IMR-90 (cell line): ENCODE measurements around the gene RHOH. TPM values are rescaled to one million over a fixed set of nuclear protein-coding genes. Genes with fewer than 3 reads are reported as not detected.

Experiments
- ATAC-seq: fragments of 200-7000 bp; cut with Tn5 transposase; 2 replicates; pipeline ENCODE4 v1.9.1; 2020; ENCODE audit warnings: low read depth, mild to moderate bottlenecking, moderate library complexity
- BruUV-seq: library from RNA; stranded (reverse); fragments of 400-500 nt; replicated peaks from 2 replicates; lab custom pipeline; 2021; lab: Mats Ljungman, UMichigan
- CTCF ChIA-PET: fragments of 300-600 bp; formaldehyde crosslinking; extraction: SDS; loops from one replicate; lab custom pipeline; 2021; ENCODE audit warnings: antibody characterized with exemption; lab: Yijun Ruan, JAX
- POLR2A ChIA-PET: fragments of 300-600 bp; sonication (Branson Sonifier 250); formaldehyde crosslinking; loops from one replicate; lab custom pipeline; 2022; ENCODE audit warnings: antibody characterized with exemption; ENCODE audit not compliant: unreplicated experiment; lab: Charles Lee
- DNase-seq: peaks from one replicate; pipeline ENCODE4 v3.0.0; 2013
- H2AFZ ChIP-seq: replicated peaks from 2 replicates; pipeline ENCODE3; 2013; ENCODE audit warnings: low read length, mild to moderate bottlenecking; ENCODE audit not compliant: poor library complexity
- H2AK5ac ChIP-seq: 2 replicates; pipeline ENCODE4 v1.6.1; 2013; ENCODE audit warnings: low read depth, low read length, inconsistent platforms
- H2AK9ac ChIP-seq: replicated peaks from 2 replicates; pipeline ENCODE3; 2013; ENCODE audit warnings: mild to moderate bottlenecking, low read depth, low read length, moderate library complexity; ENCODE audit not compliant: poor library complexity
- H2BK120ac ChIP-seq: 2 replicates; pipeline ENCODE4 v1.6.1; 2013; ENCODE audit warnings: low read depth, low read length, inconsistent platforms
- H2BK15ac ChIP-seq: 3 replicates; pipeline ENCODE4 v1.6.1; 2013; ENCODE audit warnings: low read depth, low read length, inconsistent platforms
- H2BK20ac ChIP-seq: 2 replicates; pipeline ENCODE4 v1.6.1; 2013; ENCODE audit warnings: low read depth, mild to moderate bottlenecking, inconsistent platforms, low read length, moderate library complexity
- H2BK5ac ChIP-seq: 2 replicates; pipeline ENCODE4 v1.6.1; 2013; ENCODE audit warnings: mild to moderate bottlenecking, low read depth, low read length, inconsistent platforms; ENCODE audit not compliant: poor library complexity, severe bottlenecking
- H3K14ac ChIP-seq: replicated peaks from 2 replicates; pipeline ENCODE4 v1.6.1; 2013; ENCODE audit warnings: low read depth, low read length, inconsistent platforms
- H3K18ac ChIP-seq: 2 replicates; pipeline ENCODE4 v1.6.1; 2013; ENCODE audit warnings: low read depth, low read length, control low read depth
- H3K23ac ChIP-seq: 2 replicates; pipeline ENCODE4 v1.6.1; 2013; ENCODE audit warnings: low read depth, low read length, inconsistent platforms
- H3K27ac ChIP-seq: 2 replicates; pipeline ENCODE4 v1.5.1; 2013; ENCODE audit warnings: mild to moderate bottlenecking, control low read depth, low read length; ENCODE audit not compliant: insufficient read depth
- H3K27me3 ChIP-seq: 2 replicates; pipeline ENCODE4 v1.6.1; 2013; ENCODE audit warnings: low read length; ENCODE audit not compliant: control insufficient read depth, insufficient read depth
- H3K36me3 ChIP-seq: 2 replicates; pipeline ENCODE4 v1.6.1; 2013; ENCODE audit warnings: low read length, mixed read lengths; ENCODE audit not compliant: control insufficient read depth, insufficient read depth
- H3K4ac ChIP-seq: 2 replicates; pipeline ENCODE4 v1.6.1; 2013; ENCODE audit warnings: low read depth, low read length, inconsistent platforms
- H3K4me1 ChIP-seq: 2 replicates; pipeline ENCODE4 v1.6.1; 2013; ENCODE audit warnings: low read length, mixed read lengths; ENCODE audit not compliant: control insufficient read depth, insufficient read depth
- H3K4me2 ChIP-seq: 2 replicates; pipeline ENCODE4 v1.6.1; 2013; ENCODE audit warnings: low read depth, mild to moderate bottlenecking, control low read depth, low read length, moderate library complexity
- H3K4me3 ChIP-seq: 2 replicates; pipeline ENCODE4 v1.5.1; 2013; ENCODE audit warnings: low read depth, mild to moderate bottlenecking, control low read depth, low read length, moderate library complexity; ENCODE audit not compliant: insufficient read depth
- H3K56ac ChIP-seq: 2 replicates; pipeline ENCODE4 v1.6.1; 2013; ENCODE audit warnings: low read length, inconsistent platforms; ENCODE audit not compliant: insufficient read depth; ENCODE audit errors: extremely low read depth
- H3K79me1 ChIP-seq, 2 experiments: 2 replicates each; pipeline ENCODE4 v1.6.1; 2013; ENCODE audit warnings: low read length in 2 of 2, inconsistent platforms in 1 of 2, low read depth in 1 of 2
- H3K9ac ChIP-seq: 2 replicates; pipeline ENCODE4 v1.6.1; 2013; ENCODE audit warnings: low read depth, low read length, control low read depth
- H3K9me1 ChIP-seq: 2 replicates; pipeline ENCODE4 v1.6.1; 2013; ENCODE audit warnings: low read length, inconsistent platforms; ENCODE audit not compliant: insufficient read depth
- H3K9me3 ChIP-seq: 2 replicates; pipeline ENCODE4 v1.6.1; 2013; ENCODE audit warnings: low read length; ENCODE audit not compliant: control insufficient read depth, insufficient read depth
- H4K20me1 ChIP-seq: 2 replicates; pipeline ENCODE4 v1.6.1; 2013; ENCODE audit warnings: low read length, inconsistent platforms; ENCODE audit not compliant: insufficient read depth
- H4K5ac ChIP-seq: 2 replicates; pipeline ENCODE4 v1.6.1; 2013; ENCODE audit warnings: mild to moderate bottlenecking, low read depth, low read length, control low read depth
- H4K8ac ChIP-seq, 2 experiments: 2 replicates each; pipeline ENCODE4 v1.6.1; 2013; ENCODE audit warnings: low read depth in 2 of 2, low read length in 2 of 2, control low read depth in 1 of 2, inconsistent platforms in 1 of 2
- H4K91ac ChIP-seq: 2 replicates; pipeline ENCODE4 v1.6.1; 2013; ENCODE audit warnings: low read depth, low read length, inconsistent platforms; ENCODE audit not compliant: insufficient read depth
- BHLHE40 ChIP-seq: fragments of 150-350 bp; IDR thresholded peaks from 2 replicates; pipeline ENCODE4 v1.6.1; 2016; ENCODE audit warnings: mild to moderate bottlenecking, low read depth, low read length
- CEBPB ChIP-seq: IDR thresholded peaks from 2 replicates; pipeline ENCODE4 v1.6.1; 2012; ENCODE audit warnings: low read depth, low read length, improper control_type of control experiment
- CHD1 ChIP-seq: IDR thresholded peaks from 2 replicates; pipeline ENCODE4 v1.6.1; 2012; ENCODE audit warnings: low read depth, low read length, improper control_type of control experiment
- FOS ChIP-seq: fragments of 150-350 bp; IDR thresholded peaks from 2 replicates; pipeline ENCODE4 v1.6.1; 2016; ENCODE audit warnings: low read depth, low read length
- MAFK ChIP-seq: IDR thresholded peaks from 2 replicates; pipeline ENCODE4 v1.6.1; 2012; ENCODE audit warnings: low read depth, low read length, improper control_type of control experiment
- MAZ ChIP-seq: IDR thresholded peaks from 2 replicates; pipeline ENCODE4 v1.6.1; 2012; ENCODE audit warnings: low read depth, mild to moderate bottlenecking, low read length, improper control_type of control experiment, moderate library complexity, borderline replicate concordance
- MXI1 ChIP-seq: IDR thresholded peaks from 2 replicates; pipeline ENCODE4 v1.6.1; 2012; ENCODE audit warnings: low read depth, mild to moderate bottlenecking, low read length, moderate library complexity, borderline replicate concordance
- NFE2L2 ChIP-seq: fragments of 150-350 bp; IDR thresholded peaks from 2 replicates; pipeline ENCODE4 v1.6.1; 2016; ENCODE audit warnings: low read depth, mild to moderate bottlenecking, low read length
- POLR2A ChIP-seq: IDR thresholded peaks from 2 replicates; pipeline ENCODE4 v1.6.1; 2012; ENCODE audit warnings: mild to moderate bottlenecking, low read depth, low read length
- RAD21 ChIP-seq: IDR thresholded peaks from 2 replicates; pipeline ENCODE4 v1.6.1; 2012; ENCODE audit warnings: low read length, improper control_type of control experiment
- RCOR1 ChIP-seq: IDR thresholded peaks from 2 replicates; pipeline ENCODE4 v1.6.1; 2012; ENCODE audit warnings: mild to moderate bottlenecking, low read length, improper control_type of control experiment; ENCODE audit not compliant: insufficient replicate concordance
- RFX5 ChIP-seq: IDR thresholded peaks from 2 replicates; pipeline ENCODE4 v1.8.0; 2012; ENCODE audit warnings: low read depth, mild to moderate bottlenecking, low read length, moderate library complexity
- WGBS, 2 experiments: methylation state at CpG; one replicate each; pipeline versions ENCODE4 v1.1.5 to v1.1.7; 2013; ENCODE audit warnings: missing lambda C conversion rate in 2 of 2; ENCODE audit not compliant: insufficient read length in 1 of 2; ENCODE audit errors: extremely low coverage in 2 of 2; 5-methylcytosine and 5-hydroxymethylcytosine counted together
- dilution Hi-C: fragments of 300-500 bp; cut with HindIII; formaldehyde crosslinking; loops from one replicate; pipeline ENCODE4 v1.14.3; 2018; ENCODE audit warnings: low sequenced_read_pairs; ENCODE audit not compliant: unreplicated experiment
- in situ Hi-C: fragments of 300-500 bp; cut with MboI; formaldehyde crosslinking; loops from 3 replicates; pipeline ENCODE4 v1.14.3; 2019; ENCODE audit warnings: low sequenced_read_pairs, inconsistent platforms, mixed read lengths
- intact Hi-C: fragments of 100-400 bp; cut with micrococcal nuclease; formaldehyde crosslinking; loops from 2 replicates; pipeline ENCODE4 v1.10.0; 2022
- polyA plus RNA-seq, 3 experiments: library from polyadenylated mRNA; depleted of rRNA; stranded (reverse); fragments of >200 nt; gene quantifications; 2 replicates each; pipeline ENCODE4 v1.2.3, GENCODE V29; 2012; ENCODE audit warnings: low replicate concordance in 1 of 3
- total RNA-seq: library from RNA; depleted of rRNA; stranded (reverse); fragments of >200 nt; gene quantifications from 2 replicates; pipeline ENCODE4 v1.2.3, GENCODE V29; 2012
- TF ChIP-seq, protein P1 (sequence below): fragments of 150-350 bp; IDR thresholded peaks from 2 replicates; pipeline ENCODE4 v1.6.1; 2017; ENCODE audit warnings: mild to moderate bottlenecking, antibody characterized with exemption, low read length, low read depth
- TF ChIP-seq, protein P2 (sequence below): fragments of 150-350 bp; IDR thresholded peaks from 2 replicates; pipeline ENCODE4 v1.6.1; 2016; ENCODE audit warnings: low read depth, mild to moderate bottlenecking, low read length, moderate library complexity, borderline replicate concordance
- TF ChIP-seq, protein P3 (sequence below): conservative IDR thresholded peaks from 2 replicates; pipeline ENCODE4 v1.5.1; 2012; ENCODE audit warnings: mild to moderate bottlenecking, low read depth, low read length, improper control_type of control experiment

The RHOH gene
- total and polyA plus RNA-seq, 2 of the 4 experiments (the other 2 are of a cell fraction), result not detected

DNA sequence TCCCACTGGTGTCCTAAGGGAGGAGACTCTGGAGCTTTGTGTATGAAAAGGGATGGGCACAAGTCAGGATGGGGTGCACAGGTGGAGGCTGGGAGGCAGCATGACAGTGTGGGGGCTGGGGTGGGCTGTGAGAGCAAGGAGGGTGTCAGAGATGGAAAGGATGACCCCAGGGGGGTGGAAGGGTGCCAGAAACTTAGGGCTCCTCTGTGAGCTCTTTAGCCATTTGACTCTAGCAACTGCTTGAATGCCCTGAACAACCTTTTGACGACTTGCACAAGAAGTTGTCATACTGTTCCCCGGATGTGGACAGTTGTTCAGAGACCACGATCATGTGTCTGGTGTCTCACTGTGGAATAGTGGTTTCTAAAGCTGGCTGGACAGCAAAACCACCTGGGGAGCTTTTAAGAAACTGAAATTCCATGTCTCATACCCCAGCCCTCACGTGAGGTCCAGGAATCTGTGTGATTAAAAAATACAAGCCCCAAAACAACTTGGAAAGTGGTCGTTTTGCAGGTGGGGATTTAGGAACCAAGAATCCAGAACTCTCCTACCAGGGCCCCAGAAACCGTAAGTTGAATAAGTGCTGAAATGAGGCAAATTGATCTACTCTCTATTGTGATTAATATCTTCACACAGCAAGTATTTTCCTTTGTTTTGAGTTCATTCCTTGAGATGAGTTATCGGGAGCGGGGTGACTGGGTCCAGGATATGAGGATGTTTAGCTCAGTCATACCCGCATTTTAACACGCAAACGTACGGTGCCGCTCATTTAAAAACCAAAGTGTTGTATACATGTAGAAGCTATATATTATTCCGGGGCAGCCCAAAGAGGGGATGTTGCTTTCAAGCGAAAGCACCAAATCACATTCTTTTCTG, 3.4 kb downstream of the RHOH start:
- Histone ChIP-seq H3K56ac (no peak overlapping the region), H2AFZ (no peak overlapping the region), H2AK9ac (no peak overlapping the region), H4K8ac (no peak overlapping the region), H4K20me1 (no peaks in the 10 kb centered on the region), H3K4me3 (no peak overlapping the region), H3K36me3 (no peaks in the 10 kb centered on the region), H2BK5ac (no peak overlapping the region), H2AK5ac (no peak overlapping the region), H3K9me1 (no peaks in the 10 kb centered on the region; the same call in 1 of the 2 replicates), H4K5ac (no peak overlapping the region), H2BK120ac (no peak overlapping the region), H3K14ac (no peak overlapping the region), H4K91ac (no peak overlapping the region), H3K9me3 (no peaks in the 10 kb centered on the region), H3K4me2 (no peak overlapping the region; the same call in 1 of the 2 replicates), H3K79me1 (no peaks in the 10 kb centered on the region), H3K18ac (no peak overlapping the region), H2BK15ac (0 out of 3 replicates have a peak overlapping the region, but pooled peaks have one; percentile 36), H3K4ac (no peak overlapping the region), H3K27ac (no peak overlapping the region), H2BK20ac (no peak overlapping the region), H3K9ac (no peak overlapping the region), H3K4me1 (no peaks in the 10 kb centered on the region), H3K27me3 (peaks cover 4% of the 10 kb centered on the region), H3K23ac (no peak overlapping the region)
- WGBS, 2 experiments, result no CpG with 5 or more reads among the region's 15 CpGs
- DNase-seq (peak; percentile 23), ATAC-seq (no peak)
- dilution Hi-C loops (no loop called here), intact Hi-C loops (no loop called here), in situ Hi-C loops (no loop called here)
- POLR2A ChIA-PET, result no interaction called here
- CTCF ChIA-PET, result no interaction called here
- no TSS peak for BruUV-seq
- TF ChIP-seq BHLHE40 (no peak), RAD21 (no peak), MAFK (no peak), RCOR1 (no peak), FOS (no peak), MXI1 (no peak), RFX5 (no peak), POLR2A (no peak), CEBPB (no peak), CHD1 (no peak), NFE2L2 (no peak), MAZ (no peak)
- TF ChIP-seq, protein P1, sequence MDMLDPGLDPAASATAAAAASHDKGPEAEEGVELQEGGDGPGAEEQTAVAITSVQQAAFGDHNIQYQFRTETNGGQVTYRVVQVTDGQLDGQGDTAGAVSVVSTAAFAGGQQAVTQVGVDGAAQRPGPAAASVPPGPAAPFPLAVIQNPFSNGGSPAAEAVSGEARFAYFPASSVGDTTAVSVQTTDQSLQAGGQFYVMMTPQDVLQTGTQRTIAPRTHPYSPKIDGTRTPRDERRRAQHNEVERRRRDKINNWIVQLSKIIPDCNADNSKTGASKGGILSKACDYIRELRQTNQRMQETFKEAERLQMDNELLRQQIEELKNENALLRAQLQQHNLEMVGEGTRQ, result no peak
- TF ChIP-seq, protein P2, sequence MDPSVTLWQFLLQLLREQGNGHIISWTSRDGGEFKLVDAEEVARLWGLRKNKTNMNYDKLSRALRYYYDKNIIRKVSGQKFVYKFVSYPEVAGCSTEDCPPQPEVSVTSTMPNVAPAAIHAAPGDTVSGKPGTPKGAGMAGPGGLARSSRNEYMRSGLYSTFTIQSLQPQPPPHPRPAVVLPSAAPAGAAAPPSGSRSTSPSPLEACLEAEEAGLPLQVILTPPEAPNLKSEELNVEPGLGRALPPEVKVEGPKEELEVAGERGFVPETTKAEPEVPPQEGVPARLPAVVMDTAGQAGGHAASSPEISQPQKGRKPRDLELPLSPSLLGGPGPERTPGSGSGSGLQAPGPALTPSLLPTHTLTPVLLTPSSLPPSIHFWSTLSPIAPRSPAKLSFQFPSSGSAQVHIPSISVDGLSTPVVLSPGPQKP, result no peak
- TF ChIP-seq, protein P3, sequence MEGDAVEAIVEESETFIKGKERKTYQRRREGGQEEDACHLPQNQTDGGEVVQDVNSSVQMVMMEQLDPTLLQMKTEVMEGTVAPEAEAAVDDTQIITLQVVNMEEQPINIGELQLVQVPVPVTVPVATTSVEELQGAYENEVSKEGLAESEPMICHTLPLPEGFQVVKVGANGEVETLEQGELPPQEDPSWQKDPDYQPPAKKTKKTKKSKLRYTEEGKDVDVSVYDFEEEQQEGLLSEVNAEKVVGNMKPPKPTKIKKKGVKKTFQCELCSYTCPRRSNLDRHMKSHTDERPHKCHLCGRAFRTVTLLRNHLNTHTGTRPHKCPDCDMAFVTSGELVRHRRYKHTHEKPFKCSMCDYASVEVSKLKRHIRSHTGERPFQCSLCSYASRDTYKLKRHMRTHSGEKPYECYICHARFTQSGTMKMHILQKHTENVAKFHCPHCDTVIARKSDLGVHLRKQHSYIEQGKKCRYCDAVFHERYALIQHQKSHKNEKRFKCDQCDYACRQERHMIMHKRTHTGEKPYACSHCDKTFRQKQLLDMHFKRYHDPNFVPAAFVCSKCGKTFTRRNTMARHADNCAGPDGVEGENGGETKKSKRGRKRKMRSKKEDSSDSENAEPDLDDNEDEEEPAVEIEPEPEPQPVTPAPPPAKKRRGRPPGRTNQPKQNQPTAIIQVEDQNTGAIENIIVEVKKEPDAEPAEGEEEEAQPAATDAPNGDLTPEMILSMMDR, result no peak
